H9 (cell line): ENCODE results near the gene GSTO2. TPM values are rescaled to one million over a fixed set of nuclear protein-coding genes. Genes with fewer than 3 reads are reported as not detected.

Experiments used
- DNase-seq: peaks from one replicate; pipeline ENCODE4 v3.0.0-alpha.2; 2017
- H2AFZ ChIP-seq: one replicate; pipeline ENCODE4 v1.6.1; 2013; ENCODE audit warnings: mild to moderate bottlenecking, low read length, control low read depth, moderate library complexity
- H2AK5ac ChIP-seq: 2 replicates; pipeline ENCODE4 v1.6.1; 2013; ENCODE audit warnings: low read length, control low read depth, mixed read lengths; ENCODE audit not compliant: insufficient read length
- H2BK120ac ChIP-seq: one replicate; pipeline ENCODE4 v1.6.1; 2013; ENCODE audit warnings: low read depth, mild to moderate bottlenecking, low read length, control low read depth, inconsistent platforms; ENCODE audit not compliant: poor library complexity, severe bottlenecking
- H2BK12ac ChIP-seq: 2 replicates; pipeline ENCODE4 v1.6.1; 2013; ENCODE audit warnings: low read length, control low read depth, mixed read lengths, low read depth; ENCODE audit not compliant: insufficient read length
- H2BK15ac ChIP-seq: 2 replicates; pipeline ENCODE4 v1.6.1; 2013; ENCODE audit warnings: low read depth, low read length, control low read depth
- H2BK20ac ChIP-seq: one replicate; pipeline ENCODE4 v1.6.1; 2013; ENCODE audit warnings: low read depth, mild to moderate bottlenecking, low read length, control low read depth, inconsistent platforms; ENCODE audit not compliant: poor library complexity, severe bottlenecking
- H2BK5ac ChIP-seq: 2 replicates; pipeline ENCODE4 v1.6.1; 2013; ENCODE audit warnings: low read length, control low read depth, mixed read lengths; ENCODE audit not compliant: insufficient read length
- H3K14ac ChIP-seq: 2 replicates; pipeline ENCODE4 v1.6.1; 2013; ENCODE audit warnings: low read length, control low read depth; ENCODE audit not compliant: insufficient read depth
- H3K18ac ChIP-seq: 2 replicates; pipeline ENCODE4 v1.6.1; 2013; ENCODE audit warnings: low read depth, mild to moderate bottlenecking, mixed read lengths, low read length, control low read depth; ENCODE audit not compliant: insufficient read length
- H3K23ac ChIP-seq: 2 replicates; pipeline ENCODE4 v1.6.1; 2013; ENCODE audit warnings: low read length, control low read depth, mixed read lengths, low read depth; ENCODE audit not compliant: insufficient read length
- H3K23me2 ChIP-seq: 2 replicates; pipeline ENCODE4 v1.6.1; 2013; ENCODE audit warnings: low read depth, mild to moderate bottlenecking, mixed read lengths, low read length, control low read depth; ENCODE audit not compliant: insufficient read length, poor library complexity, severe bottlenecking
- H3K27ac ChIP-seq: 2 replicates; pipeline ENCODE4 v1.5.1; 2013; ENCODE audit warnings: low read length, control low read depth, mixed read lengths, low read depth; ENCODE audit not compliant: insufficient read length
- H3K27me3 ChIP-seq: 2 replicates; pipeline ENCODE4 v1.6.1; 2013; ENCODE audit warnings: low read length, control low read depth, inconsistent platforms; ENCODE audit not compliant: insufficient read depth
- H3K4ac ChIP-seq: 2 replicates; pipeline ENCODE4 v1.6.1; 2013; ENCODE audit warnings: low read depth, mild to moderate bottlenecking, control low read depth, inconsistent platforms, low read length, moderate library complexity
- H3K4me1 ChIP-seq: 2 replicates; pipeline ENCODE4 v1.6.1; 2013; ENCODE audit warnings: low read length, control low read depth, inconsistent platforms; ENCODE audit not compliant: insufficient read depth
- H3K4me2 ChIP-seq: 2 replicates; pipeline ENCODE4 v1.6.1; 2013; ENCODE audit warnings: low read length, control low read depth, mixed read lengths; ENCODE audit not compliant: insufficient read length, insufficient read depth
- H3K56ac ChIP-seq: 2 replicates; pipeline ENCODE4 v1.6.1; 2013; ENCODE audit warnings: low read depth, mild to moderate bottlenecking, mixed read lengths, low read length, control low read depth; ENCODE audit not compliant: insufficient read length
- H3K79me1 ChIP-seq: 2 replicates; pipeline ENCODE4 v1.6.1; 2013; ENCODE audit warnings: low read depth, mild to moderate bottlenecking, moderate library complexity, low read length, control low read depth, inconsistent platforms; ENCODE audit not compliant: insufficient read depth, poor library complexity, severe bottlenecking
- H3K79me2 ChIP-seq: 2 replicates; pipeline ENCODE4 v1.6.1; 2013; ENCODE audit warnings: low read length, control low read depth, inconsistent platforms; ENCODE audit not compliant: insufficient read depth
- H3K9ac ChIP-seq: 2 replicates; pipeline ENCODE4 v1.6.1; 2013; ENCODE audit warnings: low read length, control low read depth, mixed read lengths; ENCODE audit not compliant: insufficient read length; ENCODE audit errors: extremely low read depth
- H3K9me3 ChIP-seq: one replicate; pipeline ENCODE4 v1.6.1; 2013; ENCODE audit warnings: low read depth, low read length, inconsistent platforms; ENCODE audit not compliant: control insufficient read depth
- H3T11ph ChIP-seq: one replicate; pipeline ENCODE4 v1.6.1; 2013; ENCODE audit warnings: mild to moderate bottlenecking, low read length, control low read depth, inconsistent platforms
- H4K20me1 ChIP-seq: one replicate; pipeline ENCODE4 v1.6.1; 2013; ENCODE audit not compliant: control insufficient read depth, insufficient read length, insufficient read depth
- H4K5ac ChIP-seq: 2 replicates; pipeline ENCODE4 v1.6.1; 2013; ENCODE audit warnings: low read depth, mild to moderate bottlenecking, mixed read lengths, low read length, control low read depth; ENCODE audit not compliant: insufficient read length
- H4K8ac ChIP-seq: replicated peaks from 2 replicates; pipeline ENCODE4 v1.6.1; 2013; ENCODE audit warnings: low read length, control low read depth, mixed read lengths, low read depth; ENCODE audit not compliant: insufficient read length
- H4K91ac ChIP-seq: 2 replicates; pipeline ENCODE4 v1.6.1; 2013; ENCODE audit warnings: low read depth, mild to moderate bottlenecking, moderate library complexity, mixed read lengths, low read length, control low read depth; ENCODE audit not compliant: insufficient read length
- H3K27ac Mint-ChIP-seq, 3 experiments: 2 replicates in 2 of 3; 3 replicates in 1 of 3; pipeline ENCODE4 v1.8.0; 2020 to 2021; ENCODE audit warnings: mixed read lengths in 3 of 3, mild to moderate bottlenecking in 1 of 3, moderate library complexity in 1 of 3
- H3K27me3 Mint-ChIP-seq: 2 replicates; pipeline ENCODE4 v1.8.0; 2021; ENCODE audit warnings: low read depth, mild to moderate bottlenecking, moderate library complexity, mixed read lengths
- H3K36me3 Mint-ChIP-seq, 3 experiments: 2 replicates in 2 of 3; 3 replicates in 1 of 3; pipeline ENCODE4 v1.8.0; 2020 to 2021; ENCODE audit warnings: low read depth in 3 of 3, mixed read lengths in 3 of 3; ENCODE audit not compliant: insufficient read depth in 1 of 3
- H3K4me1 Mint-ChIP-seq, 2 experiments: 2 replicates each; pipeline ENCODE4 v1.8.0; 2020; ENCODE audit warnings: mixed read lengths in 2 of 2
- H3K4me3 Mint-ChIP-seq, 2 experiments: 2 replicates in 1 of 2; 3 replicates in 1 of 2; pipeline ENCODE4 v1.8.0; 2020 to 2021; ENCODE audit warnings: mild to moderate bottlenecking in 2 of 2, mixed read lengths in 2 of 2, moderate library complexity in 1 of 2
- H3K9me3 Mint-ChIP-seq, 2 experiments: 2 replicates in 1 of 2; 3 replicates in 1 of 2; pipeline ENCODE4 v1.8.0; 2020; ENCODE audit warnings: mild to moderate bottlenecking in 2 of 2, mixed read lengths in 2 of 2, moderate library complexity in 1 of 2
- WGBS: extraction: QIAGEN DNeasy Blood & Tissue Kit; methylation state at CpG from one replicate; pipeline ENCODE4 v1.1.7; 2013; ENCODE audit warnings: missing lambda C conversion rate, low lambda C conversion rate, mixed read lengths; ENCODE audit not compliant: insufficient read length; ENCODE audit errors: extremely low coverage; 5-methylcytosine and 5-hydroxymethylcytosine counted together
- microRNA-seq: library from miRNA; unstranded; fragments of <30 nt; microRNA quantifications from one replicate; pipeline ENCODE4, GENCODE V29; 2020; ENCODE audit warnings: borderline microRNAs expressed
- total RNA-seq: library from RNA; stranded (reverse); gene quantifications from 2 replicates; pipeline ENCODE4 v1.2.1, GENCODE V29; 2021
- TF ChIP-seq, protein P1 (sequence below): fragments of 200-600 bp; sonication (generic); conservative IDR thresholded peaks from 3 replicates; pipeline ENCODE4 v1.8.0; 2021; ENCODE audit warnings: antibody characterized with exemption, mild to moderate bottlenecking

GSTO2 gene
- total RNA-seq, 1 experiment from 2014 or later = 14.5 TPM

DNA sequence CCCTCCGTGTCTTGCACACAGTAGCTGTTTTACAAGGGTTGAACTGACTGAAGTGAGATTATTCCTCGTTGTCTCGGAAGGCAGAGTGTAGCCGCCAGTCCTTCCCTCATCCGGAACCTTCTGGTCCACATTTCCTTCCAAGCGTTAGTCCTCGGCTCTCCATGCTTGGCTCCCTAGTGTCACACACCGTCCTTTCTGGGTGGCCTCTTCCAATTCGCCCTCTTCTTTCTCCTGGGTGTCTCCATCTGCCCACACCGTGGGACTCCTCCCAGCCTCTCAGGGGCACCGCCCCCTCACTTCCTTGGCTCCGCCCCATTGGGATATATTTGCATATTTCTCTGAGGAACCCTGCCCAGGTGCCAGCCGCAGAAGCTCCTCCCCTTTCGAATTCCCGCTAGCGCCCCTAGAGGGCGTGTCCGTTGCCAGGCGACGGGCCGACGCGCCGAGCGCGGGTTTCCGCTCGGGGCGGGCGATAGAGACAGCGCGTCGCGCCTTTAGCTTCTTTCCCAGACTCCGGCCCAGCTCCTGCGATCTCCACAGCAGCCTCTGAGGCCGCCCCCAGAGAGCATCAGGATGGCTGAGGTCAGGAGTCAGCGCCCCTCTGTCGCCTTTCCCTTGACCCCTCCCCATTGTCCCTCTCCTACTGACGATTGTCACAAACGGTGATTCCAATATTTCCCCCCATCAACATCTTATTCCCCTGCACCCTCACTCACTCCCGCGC, 84.5 kb downstream of the GSTO2 start, which contains the start of gene CFAP58:
Gene CFAP58, plus strand, starts transcription at position 509 of the 724 bp plus-strand sequence. Its CDS starts 65 bp downstream, at position 574.
- H3K27ac ChIP-seq = no peak within 1 kb of the TSS
- H3K9ac ChIP-seq = peak within 1 kb of the TSS; percentile 46
- H3K23ac ChIP-seq = no peak within 1 kb of the TSS
- no peaks in the 10 kb centered on the region for H3K79me1 ChIP-seq
- DNase-seq = peak; percentile 95
- H3K27me3 ChIP-seq = peaks cover 9% of the 10 kb centered on the region; the same call in 1 of the 2 replicates
- H2AK5ac ChIP-seq = no peak within 1 kb of the TSS
- no peak within 1 kb of the TSS for H3K14ac ChIP-seq
- Mint-ChIP-seq H3K36me3 (no peaks in the 10 kb centered on the region), H3K27ac (peak within 1 kb of the TSS in 1 of 3 experiments; percentile 42; a peak in 1 of 7 replicates), H3K4me1 (peaks cover 5 to 7% of the 10 kb centered on the region in 2 experiments; a peak in 3 of 4 replicates), H3K27me3 (peaks cover 6% of the 10 kb centered on the region), H3K4me3 (peak within 1 kb of the TSS in 1 of 2 experiments; percentile 82), H3K9me3 (no peaks in the 10 kb centered on the region)
- no peak within 1 kb of the TSS for H2BK12ac ChIP-seq
- H3K4me2 ChIP-seq = peak within 1 kb of the TSS; percentile 83
- TF ChIP-seq, protein P1, sequence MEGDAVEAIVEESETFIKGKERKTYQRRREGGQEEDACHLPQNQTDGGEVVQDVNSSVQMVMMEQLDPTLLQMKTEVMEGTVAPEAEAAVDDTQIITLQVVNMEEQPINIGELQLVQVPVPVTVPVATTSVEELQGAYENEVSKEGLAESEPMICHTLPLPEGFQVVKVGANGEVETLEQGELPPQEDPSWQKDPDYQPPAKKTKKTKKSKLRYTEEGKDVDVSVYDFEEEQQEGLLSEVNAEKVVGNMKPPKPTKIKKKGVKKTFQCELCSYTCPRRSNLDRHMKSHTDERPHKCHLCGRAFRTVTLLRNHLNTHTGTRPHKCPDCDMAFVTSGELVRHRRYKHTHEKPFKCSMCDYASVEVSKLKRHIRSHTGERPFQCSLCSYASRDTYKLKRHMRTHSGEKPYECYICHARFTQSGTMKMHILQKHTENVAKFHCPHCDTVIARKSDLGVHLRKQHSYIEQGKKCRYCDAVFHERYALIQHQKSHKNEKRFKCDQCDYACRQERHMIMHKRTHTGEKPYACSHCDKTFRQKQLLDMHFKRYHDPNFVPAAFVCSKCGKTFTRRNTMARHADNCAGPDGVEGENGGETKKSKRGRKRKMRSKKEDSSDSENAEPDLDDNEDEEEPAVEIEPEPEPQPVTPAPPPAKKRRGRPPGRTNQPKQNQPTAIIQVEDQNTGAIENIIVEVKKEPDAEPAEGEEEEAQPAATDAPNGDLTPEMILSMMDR = peak; percentile 87
- no peaks in the 10 kb centered on the region for H4K20me1 ChIP-seq
- H2BK5ac ChIP-seq = no peak within 1 kb of the TSS
- H4K8ac ChIP-seq = no peak within 1 kb of the TSS
- H4K91ac ChIP-seq = no peak within 1 kb of the TSS
- peak within 1 kb of the TSS; percentile 84 for H2AFZ ChIP-seq
- H3K23me2 ChIP-seq = no peaks in the 10 kb centered on the region
- no peak within 1 kb of the TSS for H3T11ph ChIP-seq
- no CpG with 5 or more reads among the region's 43 CpGs for WGBS
- no peak within 1 kb of the TSS for H4K5ac ChIP-seq
- no peak within 1 kb of the TSS for H3K4ac ChIP-seq
- no peak within 1 kb of the TSS for H3K56ac ChIP-seq
- H3K9me3 ChIP-seq = no peaks in the 10 kb centered on the region
- H2BK20ac ChIP-seq = no peak within 1 kb of the TSS
- H2BK120ac ChIP-seq = no peak within 1 kb of the TSS
- H3K18ac ChIP-seq = no peak within 1 kb of the TSS
- no peaks in the 10 kb centered on the region for H3K79me2 ChIP-seq
- peaks cover 6% of the 10 kb centered on the region; the same call in 1 of the 2 replicates for H3K4me1 ChIP-seq
- no peak within 1 kb of the TSS for H2BK15ac ChIP-seq

Small RNA genes lying within 50 kb of the gene (microRNA-seq; reads per million reads assigned to microRNA genes)
- 1.5 reads per million, percentile 13 among the genes with 10 or more reads in this experiment for gene MIR4482

Other genes starting within 250 kb of the GSTO2 start
- gene COL17A1, start 183.3 kb upstream of the GSTO2 start, total RNA-seq = 1.9 TPM in 2 replicates
- gene SFR1, start 147.0 kb upstream of the GSTO2 start, total RNA-seq = 6.5 and 6.6 TPM in 2 replicates
- 0.26 and 0.64 TPM in 2 replicates for gene CFAP43, start 36.8 kb upstream of the GSTO2 start, total RNA-seq
- gene GSTO1, start 14.3 kb upstream of the GSTO2 start, total RNA-seq = 114 and 116 TPM in 2 replicates
- gene ITPRIP, start 69.3 kb downstream of the GSTO2 start, total RNA-seq = 22.2 and 22.5 TPM in 2 replicates
- 0.63 and 0.88 TPM in 2 replicates for gene CFAP58, start 84.6 kb downstream of the GSTO2 start, total RNA-seq